Retinal pigment epithelial cell (primary cell): ENCODE measurements around the gene SEC24D.

Experiments used
- DNase-seq: peaks from one replicate; pipeline ENCODE4 v3.0.0-alpha.2; 2010; ENCODE audit warnings: low read depth
- H3K4me3 ChIP-seq: 2 replicates; pipeline ENCODE4 v1.5.1; 2011; ENCODE audit warnings: mild to moderate bottlenecking, low read length, control low read depth, moderate library complexity
- TF ChIP-seq, protein P1 (sequence below): conservative IDR thresholded peaks from 2 replicates; pipeline ENCODE4 v1.5.1; 2011; ENCODE audit warnings: low read depth, low read length, control low read depth, inconsistent platforms

SEC24D gene

DNA sequence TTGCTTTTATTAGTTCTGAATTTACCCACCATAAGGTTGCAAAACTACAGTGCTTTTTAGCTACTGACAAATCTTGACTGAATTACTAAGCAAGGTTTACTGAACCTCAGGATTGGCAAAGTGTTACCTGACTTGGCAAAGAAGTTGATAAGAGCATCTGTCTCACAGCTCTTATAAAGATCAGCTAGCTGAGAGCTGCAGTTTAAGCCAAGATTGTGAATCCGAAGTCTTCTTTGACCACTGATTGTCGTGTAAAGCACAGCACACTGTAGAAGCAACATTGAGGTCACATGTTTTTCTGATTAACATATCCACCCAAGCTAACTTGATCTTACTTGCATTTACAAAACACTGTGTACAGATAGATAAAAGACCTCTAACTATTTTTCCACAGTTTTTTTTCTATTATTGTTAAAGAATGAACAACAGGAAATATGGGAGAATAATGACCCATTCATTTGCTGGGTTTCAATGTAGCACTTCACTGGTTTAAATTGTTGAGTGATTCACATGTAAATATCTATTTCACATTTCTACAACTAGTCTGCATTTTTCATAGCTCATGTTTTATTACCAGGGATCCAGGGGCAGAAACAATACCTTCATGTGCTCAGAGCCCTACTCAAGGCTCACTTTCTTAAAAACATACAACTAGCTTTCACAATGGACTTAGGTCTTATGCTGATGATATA is 96.8 kb downstream of the SEC24D start:
- no peak for DNase-seq
- TF ChIP-seq, protein P1, sequence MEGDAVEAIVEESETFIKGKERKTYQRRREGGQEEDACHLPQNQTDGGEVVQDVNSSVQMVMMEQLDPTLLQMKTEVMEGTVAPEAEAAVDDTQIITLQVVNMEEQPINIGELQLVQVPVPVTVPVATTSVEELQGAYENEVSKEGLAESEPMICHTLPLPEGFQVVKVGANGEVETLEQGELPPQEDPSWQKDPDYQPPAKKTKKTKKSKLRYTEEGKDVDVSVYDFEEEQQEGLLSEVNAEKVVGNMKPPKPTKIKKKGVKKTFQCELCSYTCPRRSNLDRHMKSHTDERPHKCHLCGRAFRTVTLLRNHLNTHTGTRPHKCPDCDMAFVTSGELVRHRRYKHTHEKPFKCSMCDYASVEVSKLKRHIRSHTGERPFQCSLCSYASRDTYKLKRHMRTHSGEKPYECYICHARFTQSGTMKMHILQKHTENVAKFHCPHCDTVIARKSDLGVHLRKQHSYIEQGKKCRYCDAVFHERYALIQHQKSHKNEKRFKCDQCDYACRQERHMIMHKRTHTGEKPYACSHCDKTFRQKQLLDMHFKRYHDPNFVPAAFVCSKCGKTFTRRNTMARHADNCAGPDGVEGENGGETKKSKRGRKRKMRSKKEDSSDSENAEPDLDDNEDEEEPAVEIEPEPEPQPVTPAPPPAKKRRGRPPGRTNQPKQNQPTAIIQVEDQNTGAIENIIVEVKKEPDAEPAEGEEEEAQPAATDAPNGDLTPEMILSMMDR: no peak
- no peak overlapping the region for H3K4me3 ChIP-seq

DNA sequence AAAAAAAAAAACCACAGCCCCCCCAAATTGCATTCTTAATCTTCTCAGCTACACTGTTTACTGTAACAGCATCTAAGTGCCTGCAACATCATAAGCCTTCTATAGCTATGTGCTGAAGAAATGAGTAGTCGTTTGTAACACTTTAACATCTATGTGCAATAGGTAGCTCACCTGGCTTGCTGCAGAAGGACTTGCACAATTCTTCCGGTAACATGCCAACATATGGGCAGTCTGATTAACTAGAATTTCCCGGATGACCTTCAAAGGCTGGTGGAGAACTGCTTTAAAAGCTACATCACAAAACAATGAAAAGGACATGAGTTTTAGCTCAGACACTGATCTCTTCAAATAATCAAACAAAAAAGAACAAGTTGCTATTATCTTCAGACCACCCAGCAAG is 97.8 kb downstream of the SEC24D start:
- no peak overlapping the region for H3K4me3 ChIP-seq
- TF ChIP-seq, protein P1: no peak
- DNase-seq: no peak

DNA sequence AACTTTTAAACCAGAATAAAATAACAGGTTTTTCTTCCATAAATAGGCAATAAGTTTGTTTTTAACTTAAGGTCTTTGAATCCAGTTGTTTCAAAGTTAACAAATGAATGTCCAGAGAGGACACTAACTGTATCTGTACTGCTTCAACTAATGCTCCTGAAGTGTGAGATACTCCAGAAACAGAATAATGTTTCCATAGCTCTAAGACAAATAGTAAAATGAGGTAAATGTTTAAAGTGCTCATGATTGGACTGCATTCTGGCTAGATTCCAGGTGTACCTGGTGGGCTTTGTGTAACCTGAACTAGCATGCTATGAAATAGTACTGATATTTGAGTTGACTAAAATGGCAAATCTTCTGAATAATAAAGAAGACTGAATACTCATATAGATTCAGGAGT is 99.0 kb downstream of the SEC24D start:
- TF ChIP-seq, protein P1: no peak
- DNase-seq: no peak
- no peak overlapping the region for H3K4me3 ChIP-seq

DNA sequence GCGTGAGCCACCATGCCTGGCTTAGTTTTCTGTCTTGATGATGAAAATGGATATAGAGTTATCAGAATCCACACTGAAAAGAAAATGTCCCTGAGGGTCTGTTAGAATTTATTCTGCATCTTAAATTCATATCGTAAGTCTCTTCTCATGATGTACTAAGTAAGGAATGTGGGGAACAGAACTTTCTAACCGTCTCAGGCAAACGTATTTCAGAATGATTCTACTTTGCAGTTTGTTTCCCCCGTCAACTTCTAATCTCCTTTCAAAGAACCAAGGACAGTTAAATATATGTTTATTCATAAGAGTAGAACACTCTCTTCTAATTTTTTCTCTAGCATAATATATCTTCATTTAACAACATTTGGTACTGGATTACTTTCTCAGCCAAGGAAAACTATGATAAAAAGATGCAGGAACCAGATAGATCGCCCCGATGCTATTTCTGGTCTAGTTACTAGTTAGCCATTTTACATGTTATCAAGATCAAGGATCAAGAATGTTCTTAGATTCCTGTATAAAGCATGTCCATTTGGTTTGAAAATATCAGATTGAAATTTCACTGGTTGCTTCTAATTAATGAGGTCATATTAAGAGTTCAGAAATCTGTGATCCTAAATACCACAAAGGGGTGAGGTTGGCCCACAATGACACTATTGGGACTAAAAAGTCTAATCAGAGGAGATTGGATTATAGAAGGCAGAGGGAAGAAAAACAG is 101.3 kb downstream of the SEC24D start:
- TF ChIP-seq, protein P1: no peak
- H3K4me3 ChIP-seq: no peak overlapping the region
- DNase-seq: no peak

DNA sequence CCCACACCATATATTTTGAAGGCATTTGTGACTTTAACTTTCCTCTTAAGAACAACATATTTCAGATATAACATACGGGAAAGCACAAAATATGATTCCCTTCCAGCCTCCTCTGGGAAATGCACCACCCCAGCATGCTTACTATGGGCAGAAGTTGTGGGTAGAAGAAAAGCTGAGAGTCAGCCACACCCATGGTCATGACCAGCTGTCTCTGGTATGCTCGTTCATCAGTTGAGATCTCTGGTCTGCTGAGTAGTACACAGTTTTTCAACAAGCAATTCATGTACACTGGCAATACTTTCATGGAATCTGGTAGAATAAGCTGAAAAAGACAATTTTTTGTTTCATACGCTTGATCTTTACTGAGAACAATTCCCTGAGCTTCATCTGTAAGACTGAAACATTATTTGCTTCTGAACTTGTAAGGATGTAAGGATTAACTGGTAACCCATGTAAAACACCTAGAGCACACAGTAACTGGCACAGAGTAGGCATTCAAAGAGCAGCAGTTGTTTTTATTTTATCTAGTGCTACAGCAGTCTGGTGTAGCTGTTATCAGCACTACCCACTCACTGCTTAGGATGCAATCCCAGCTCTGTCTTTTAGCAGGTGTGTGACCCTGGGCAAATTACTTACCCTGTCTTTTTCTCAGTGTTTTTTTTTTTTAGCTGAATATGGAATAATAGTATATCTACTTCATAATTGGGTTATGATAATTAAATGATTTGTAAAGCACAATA is 103.2 kb downstream of the SEC24D start:
- no peak overlapping the region for H3K4me3 ChIP-seq
- DNase-seq: no peak
- TF ChIP-seq, protein P1: no peak

DNA sequence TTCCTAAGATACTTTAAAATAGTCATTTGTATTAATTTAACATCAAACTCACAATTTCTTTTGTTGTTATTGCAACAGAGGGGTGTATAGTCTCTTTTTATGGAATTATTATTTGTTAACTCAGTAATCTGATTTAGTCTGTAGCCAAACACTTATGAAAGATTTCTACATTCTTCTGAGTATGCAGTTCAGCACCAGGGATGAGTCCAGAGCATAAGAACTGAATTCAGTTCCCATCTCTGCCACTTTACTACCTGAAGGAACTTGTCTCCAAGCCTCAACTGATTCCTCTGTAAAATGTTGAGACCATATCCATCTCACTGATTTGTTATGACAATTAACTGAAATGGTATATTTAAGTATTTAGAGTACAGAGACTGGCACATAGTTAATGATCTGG is 105.2 kb downstream of the SEC24D start:
- TF ChIP-seq, protein P1: no peak
- DNase-seq: no peak
- no peak overlapping the region for H3K4me3 ChIP-seq
